ENCODE results near the gene FILIP1.

The FILIP1 gene

GRCh38 chr6:75460681-75461080, 32.9 kb downstream of the FILIP1 start:
- H2AFZ ChIP-seq (ENCODE audit: low read depth, low read length) = no peak overlapping the region
- no peak overlapping the region for H3K9ac ChIP-seq (ENCODE audit: low read depth, low read length)
- ATAC-seq (ENCODE audit: insufficient read depth, low read depth) (no peak), DNase-seq (no peak)
- no peaks in the 10 kb centered on the region for H4K20me1 ChIP-seq (ENCODE audit: insufficient read depth, low read length)
- TF ChIP-seq CTCF (IDR thresholded peaks at IDR 0.05; ENCODE audit: borderline replicate concordance, extremely low read depth, low read length, poor library complexity, severe bottlenecking) (no peak), EZH2 (IDR thresholded peaks at IDR 0.05; ENCODE audit: borderline replicate concordance, low read depth, low read length, severe bottlenecking) (no peak)
- H3K4me3 ChIP-seq (ENCODE audit: low read depth in 1 of 2, low read length in 2 of 2) = no peak overlapping the region
- no peak overlapping the region for H3K4me2 ChIP-seq (ENCODE audit: insufficient read depth, low read length)
- H3K79me2 ChIP-seq (ENCODE audit: insufficient read depth, low read length) = no peaks in the 10 kb centered on the region
- no peaks in the 10 kb centered on the region for H3K4me1 ChIP-seq (ENCODE audit: insufficient read depth, low read length)
- no peaks in the 10 kb centered on the region for H3K36me3 ChIP-seq (ENCODE audit: insufficient read depth, low read length)
- H3K27me3 ChIP-seq (ENCODE audit: insufficient read depth, low read length, poor library complexity) = no peaks in the 10 kb centered on the region
- no peak overlapping the region for H3K27ac ChIP-seq (ENCODE audit: low read length)
- no peaks in the 10 kb centered on the region for H3K9me3 ChIP-seq (ENCODE audit: insufficient read depth, low read length, severe bottlenecking)

GRCh38 chr6:75458895-75459294, 34.7 kb downstream of the FILIP1 start:
- DNase-seq (no peak), ATAC-seq (ENCODE audit: insufficient read depth, low read depth) (no peak)
- Histone ChIP-seq H3K9me3 (ENCODE audit: insufficient read depth, low read length, severe bottlenecking) (no peaks in the 10 kb centered on the region), H3K9ac (ENCODE audit: low read depth, low read length) (no peak overlapping the region), H3K4me1 (ENCODE audit: insufficient read depth, low read length) (no peaks in the 10 kb centered on the region), H2AFZ (ENCODE audit: low read depth, low read length) (no peak overlapping the region), H3K27me3 (ENCODE audit: insufficient read depth, low read length, poor library complexity) (no peaks in the 10 kb centered on the region), H3K4me3 (ENCODE audit: low read depth in 1 of 2, low read length in 2 of 2) (no peak overlapping the region), H3K27ac (ENCODE audit: low read length) (no peak overlapping the region), H3K79me2 (ENCODE audit: insufficient read depth, low read length) (no peaks in the 10 kb centered on the region), H3K4me2 (ENCODE audit: insufficient read depth, low read length) (no peak overlapping the region), H3K36me3 (ENCODE audit: insufficient read depth, low read length) (no peaks in the 10 kb centered on the region), H4K20me1 (ENCODE audit: insufficient read depth, low read length) (no peaks in the 10 kb centered on the region)
- TF ChIP-seq EZH2 (IDR thresholded peaks at IDR 0.05; ENCODE audit: borderline replicate concordance, low read depth, low read length, severe bottlenecking) (no peak), CTCF (IDR thresholded peaks at IDR 0.05; ENCODE audit: borderline replicate concordance, extremely low read depth, low read length, poor library complexity, severe bottlenecking) (no peak)

- Histone ChIP-seq H3K4me1 (ENCODE audit: insufficient read depth, low read length) (no peaks in the 10 kb centered on the region), H3K36me3 (ENCODE audit: insufficient read depth, low read length) (no peaks in the 10 kb centered on the region), H4K20me1 (ENCODE audit: insufficient read depth, low read length) (no peaks in the 10 kb centered on the region), H3K4me3 (ENCODE audit: low read depth in 1 of 2, low read length in 2 of 2) (no peak overlapping the region), H3K27ac (ENCODE audit: low read length) (no peak overlapping the region), H2AFZ (ENCODE audit: low read depth, low read length) (no peak overlapping the region), H3K9ac (ENCODE audit: low read depth, low read length) (no peak overlapping the region), H3K79me2 (ENCODE audit: insufficient read depth, low read length) (no peaks in the 10 kb centered on the region), H3K4me2 (ENCODE audit: insufficient read depth, low read length) (no peak overlapping the region), H3K9me3 (ENCODE audit: insufficient read depth, low read length, severe bottlenecking) (no peaks in the 10 kb centered on the region), H3K27me3 (ENCODE audit: insufficient read depth, low read length, poor library complexity) (no peaks in the 10 kb centered on the region)
- no peak for DNase-seq
- ATAC-seq (ENCODE audit: insufficient read depth, low read depth) = no peak
- TF ChIP-seq CTCF (IDR thresholded peaks at IDR 0.05; ENCODE audit: borderline replicate concordance, extremely low read depth, low read length, poor library complexity, severe bottlenecking) (no peak), EZH2 (IDR thresholded peaks at IDR 0.05; ENCODE audit: borderline replicate concordance, low read depth, low read length, severe bottlenecking) (no peak)
These were observed 42.7 kb downstream of the FILIP1 start for GRCh38 chr6:75450903-75451302.

GRCh38 chr6:75449630-75450206, 43.9 kb downstream of the FILIP1 start:
- H3K36me3 ChIP-seq (ENCODE audit: insufficient read depth, low read length) = no peaks in the 10 kb centered on the region
- DNase-seq = no peak
- H3K9ac ChIP-seq (ENCODE audit: low read depth, low read length) = no peak overlapping the region
- no peaks in the 10 kb centered on the region for H3K27me3 ChIP-seq (ENCODE audit: insufficient read depth, low read length, poor library complexity)
- H3K4me2 ChIP-seq (ENCODE audit: insufficient read depth, low read length) = no peak overlapping the region
- H3K9me3 ChIP-seq (ENCODE audit: insufficient read depth, low read length, severe bottlenecking) = no peaks in the 10 kb centered on the region
- no peaks in the 10 kb centered on the region for H4K20me1 ChIP-seq (ENCODE audit: insufficient read depth, low read length)
- no peak for TF ChIP-seq EZH2 (IDR thresholded peaks at IDR 0.05; ENCODE audit: borderline replicate concordance, low read depth, low read length, severe bottlenecking)
- TF ChIP-seq CTCF (IDR thresholded peaks at IDR 0.05; ENCODE audit: borderline replicate concordance, extremely low read depth, low read length, poor library complexity, severe bottlenecking) = no peak
- no peak for ATAC-seq (ENCODE audit: insufficient read depth, low read depth)
- H3K4me1 ChIP-seq (ENCODE audit: insufficient read depth, low read length) = no peaks in the 10 kb centered on the region
- H2AFZ ChIP-seq (ENCODE audit: low read depth, low read length) = no peak overlapping the region
- no peak overlapping the region for H3K4me3 ChIP-seq (ENCODE audit: low read depth in 1 of 2, low read length in 2 of 2)
- no peak overlapping the region for H3K27ac ChIP-seq (ENCODE audit: low read length)
- no peaks in the 10 kb centered on the region for H3K79me2 ChIP-seq (ENCODE audit: insufficient read depth, low read length)

Data from DND-41 (cell line).